Stimulated activated naive CD8-positive, alpha-beta T cell treated with anti-CD3 and anti-CD28 coated beads, Interleukin-15, Interleukin-2, amounts not matched to agents 100 ng/mL and 50 ng/mL, for 24 hours (primary cell): ENCODE measurements around the gene KAT2A.

ENCODE experiments used
- H3K27ac Mint-ChIP-seq: one replicate; pipeline ENCODE4 v1.8.0; 2021; ENCODE audit warnings: mild to moderate bottlenecking, mixed read lengths
- H3K27me3 Mint-ChIP-seq: one replicate; pipeline ENCODE4 v1.8.0; 2021; ENCODE audit warnings: mixed read lengths
- H3K36me3 Mint-ChIP-seq: one replicate; pipeline ENCODE4 v1.8.0; 2021; ENCODE audit warnings: low read depth, mixed read lengths
- H3K4me1 Mint-ChIP-seq: one replicate; pipeline ENCODE4 v1.8.0; 2021; ENCODE audit warnings: low read depth, mixed read lengths
- H3K4me3 Mint-ChIP-seq: one replicate; pipeline ENCODE4 v1.8.0; 2021; ENCODE audit warnings: mild to moderate bottlenecking, mixed read lengths
- H3K9me3 Mint-ChIP-seq: one replicate; pipeline ENCODE4 v1.8.0; 2021; ENCODE audit warnings: mixed read lengths

Gene KAT2A

DNA sequence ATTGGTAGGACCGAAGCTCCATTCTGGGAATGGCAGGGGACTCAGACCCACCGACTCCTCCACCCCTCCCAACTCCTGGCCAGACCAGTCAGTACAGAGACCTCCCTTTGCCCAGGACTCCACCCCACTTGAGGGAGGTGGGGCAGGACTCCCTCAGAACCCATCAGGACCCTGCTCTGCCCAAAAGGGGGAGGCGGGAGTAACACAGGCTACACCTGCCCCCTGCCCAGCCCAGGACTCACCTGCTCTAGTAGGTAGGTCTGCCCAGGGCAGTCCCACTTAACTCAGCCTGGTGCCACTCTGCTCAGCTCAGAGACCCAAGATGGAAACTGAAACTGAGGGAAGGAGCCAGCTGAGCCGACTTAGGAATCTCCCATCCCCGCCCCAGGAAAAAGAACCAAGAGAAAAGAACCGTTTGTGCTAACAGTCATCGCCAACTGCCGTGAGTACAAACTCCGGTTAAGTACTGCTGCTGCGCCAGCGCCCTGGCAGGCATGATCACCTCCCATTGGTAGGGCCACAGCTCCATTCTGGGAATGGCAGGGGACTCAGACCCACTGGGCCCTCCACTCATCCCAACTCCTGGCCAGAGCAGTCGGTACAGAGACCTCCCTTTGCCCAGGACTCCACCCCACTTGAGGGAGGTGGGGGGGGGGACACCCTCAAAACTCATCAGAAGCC is 9.2 kb downstream of the KAT2A start:
- no peaks in the 10 kb centered on the region for H3K9me3 Mint-ChIP-seq
- peak overlapping the region; percentile 97 for H3K27ac Mint-ChIP-seq
- peaks cover 53% of the 10 kb centered on the region for H3K4me1 Mint-ChIP-seq
- peaks cover 24% of the 10 kb centered on the region for H3K36me3 Mint-ChIP-seq
- no peaks in the 10 kb centered on the region for H3K27me3 Mint-ChIP-seq
- H3K4me3 Mint-ChIP-seq, result peak overlapping the region; percentile 86

DNA sequence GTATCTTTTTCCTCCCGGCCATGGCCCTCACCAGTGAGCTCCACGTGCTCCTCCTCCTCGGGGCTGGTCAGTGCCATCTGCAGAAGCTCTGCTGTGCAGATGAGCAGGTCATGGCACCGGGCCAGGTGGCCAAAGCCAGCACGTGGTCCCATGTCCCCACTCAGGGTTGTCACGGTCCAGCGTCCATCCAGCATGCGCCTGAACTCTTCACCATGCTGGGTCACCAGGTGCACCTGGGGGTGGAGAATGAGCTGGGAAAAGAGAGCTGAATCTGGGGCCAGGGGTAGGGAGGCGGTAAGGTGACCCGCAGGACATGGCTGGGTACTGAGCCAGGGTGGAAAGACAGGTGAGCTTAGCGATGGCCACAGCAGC is 9.9 kb downstream of the KAT2A start:
- H3K36me3 Mint-ChIP-seq, result peaks cover 18% of the 10 kb centered on the region
- no peaks in the 10 kb centered on the region for H3K9me3 Mint-ChIP-seq
- H3K27ac Mint-ChIP-seq, result no peak overlapping the region
- peak overlapping the region; percentile 86 for H3K4me3 Mint-ChIP-seq
- H3K4me1 Mint-ChIP-seq, result peaks cover 46% of the 10 kb centered on the region
- no peaks in the 10 kb centered on the region for H3K27me3 Mint-ChIP-seq

DNA sequence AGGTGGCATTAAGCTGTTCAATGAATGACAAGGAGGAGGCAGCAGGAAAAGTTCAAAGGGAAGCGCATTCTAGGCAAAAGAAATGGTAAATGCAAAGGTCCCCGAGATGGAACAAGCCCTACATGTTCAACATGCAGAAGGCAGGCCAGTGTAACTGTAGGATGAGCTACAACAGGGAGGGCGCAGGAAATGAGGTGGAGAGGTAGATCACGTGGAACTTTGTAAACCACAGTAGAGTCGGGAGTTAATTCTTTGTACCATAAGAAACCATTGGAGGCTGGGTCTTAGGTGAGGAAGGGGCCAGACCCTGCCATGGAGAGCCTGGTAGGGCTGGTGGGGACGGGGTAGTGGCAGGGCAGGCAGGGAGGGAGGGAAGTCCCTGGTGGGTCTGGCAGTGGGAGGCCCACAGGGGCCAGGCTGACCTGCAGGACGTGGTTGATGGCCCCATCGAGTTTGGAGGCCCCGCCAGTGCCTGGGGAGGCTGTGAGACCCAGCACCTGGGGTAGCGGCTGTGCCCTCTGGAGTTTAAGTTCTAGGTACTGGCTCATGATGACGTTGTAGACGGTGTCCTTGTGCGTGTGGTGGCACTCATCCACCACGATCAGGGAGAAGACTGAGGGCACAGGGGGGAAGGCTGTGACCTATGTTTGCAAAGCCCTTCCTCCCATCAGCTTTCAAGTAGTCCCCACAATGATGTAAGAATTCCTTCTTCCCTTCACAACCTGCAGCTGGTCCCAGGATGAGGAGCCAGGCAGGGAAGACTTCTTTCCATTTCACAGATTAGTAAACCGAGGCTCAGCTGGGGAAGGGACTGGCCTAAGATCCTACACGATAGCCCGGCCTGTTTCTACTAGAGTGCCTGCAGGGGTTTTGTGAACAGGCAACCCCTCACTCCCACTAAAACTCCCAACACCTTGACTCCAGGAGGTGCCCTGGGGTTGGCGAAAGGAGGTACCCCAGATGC is 10.6 kb downstream of the KAT2A start:
- Mint-ChIP-seq H3K4me1 (peaks cover 39% of the 10 kb centered on the region), H3K36me3 (peaks cover 11% of the 10 kb centered on the region), H3K9me3 (no peaks in the 10 kb centered on the region), H3K27ac (peak overlapping the region; percentile 49), H3K27me3 (no peaks in the 10 kb centered on the region), H3K4me3 (peak overlapping the region; percentile 86)

DNA sequence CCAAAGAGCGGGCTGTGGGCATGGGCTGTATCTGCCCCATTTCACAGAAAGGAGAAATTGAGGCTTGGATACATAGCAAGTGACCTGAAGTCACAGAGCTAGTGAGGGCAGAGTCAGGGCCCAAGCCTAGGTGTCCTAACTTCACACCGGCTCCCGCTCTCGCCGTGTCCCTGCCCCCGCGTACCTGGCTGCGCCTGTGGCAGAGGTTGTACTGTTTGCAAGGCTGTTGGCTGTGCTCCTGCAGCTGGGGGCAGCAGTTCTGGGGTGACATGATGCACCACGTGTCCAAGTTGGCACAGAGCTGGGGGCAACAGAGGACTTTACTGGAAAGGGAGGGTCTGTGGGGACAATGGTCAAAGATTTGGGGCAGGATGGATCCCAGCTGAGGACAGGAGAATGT is 12.1 kb downstream of the KAT2A start:
- Mint-ChIP-seq H3K4me1 (peaks cover 39% of the 10 kb centered on the region), H3K36me3 (peaks cover 3% of the 10 kb centered on the region), H3K9me3 (no peaks in the 10 kb centered on the region), H3K27ac (no peak overlapping the region), H3K27me3 (no peaks in the 10 kb centered on the region), H3K4me3 (no peak overlapping the region)

DNA sequence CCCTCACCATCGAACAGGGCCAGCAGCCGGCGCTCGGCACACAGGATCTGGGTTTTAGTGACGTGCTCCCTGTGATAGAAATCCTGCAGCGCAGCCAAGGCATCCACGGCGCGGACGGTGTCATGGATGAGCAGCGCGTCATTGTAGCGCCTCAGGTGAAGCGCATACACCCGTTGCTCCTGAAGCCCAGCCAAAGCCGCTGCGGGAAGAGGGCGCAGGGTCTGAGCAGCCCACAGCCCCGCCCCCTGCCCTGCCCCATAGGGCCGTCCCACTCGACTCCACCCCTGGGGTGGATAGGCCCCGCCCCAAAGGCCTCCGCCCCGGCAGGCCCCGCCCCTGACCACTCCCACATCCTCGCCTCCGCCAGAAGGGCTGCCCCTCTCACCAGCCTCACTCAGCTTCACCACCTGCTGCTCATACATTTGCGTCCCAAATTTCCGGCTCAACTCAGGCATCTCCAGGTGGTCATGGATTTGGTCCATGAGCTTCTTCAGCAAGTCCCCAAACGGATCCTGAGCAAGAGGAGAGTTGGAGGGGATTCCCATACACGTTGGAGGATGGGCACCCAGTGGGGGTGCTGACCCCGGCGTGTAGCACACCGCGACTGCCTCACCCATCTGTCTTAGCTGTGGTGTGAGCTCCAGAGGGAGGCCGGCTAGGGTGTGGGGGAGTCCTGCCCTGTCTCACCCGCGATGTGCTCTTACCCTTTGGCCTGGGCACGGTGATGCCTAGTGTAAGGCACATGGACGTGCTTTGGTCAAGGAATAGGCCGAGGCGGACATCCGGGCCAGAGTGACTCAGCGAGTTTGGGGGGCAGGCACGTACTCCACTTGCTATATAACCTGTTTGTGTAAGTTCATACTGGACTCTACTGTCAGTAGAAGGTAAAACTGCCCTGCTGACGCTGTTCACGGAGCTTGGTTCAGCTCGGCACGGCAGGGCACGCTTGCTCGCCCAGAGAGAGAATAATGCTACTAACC is 13.3 kb downstream of the KAT2A start:
- Mint-ChIP-seq H3K9me3 (no peaks in the 10 kb centered on the region), H3K4me3 (peak overlapping the region; percentile 60), H3K27me3 (no peaks in the 10 kb centered on the region), H3K4me1 (peaks cover 37% of the 10 kb centered on the region), H3K27ac (peak overlapping the region; percentile 6), H3K36me3 (no peaks in the 10 kb centered on the region)

DNA sequence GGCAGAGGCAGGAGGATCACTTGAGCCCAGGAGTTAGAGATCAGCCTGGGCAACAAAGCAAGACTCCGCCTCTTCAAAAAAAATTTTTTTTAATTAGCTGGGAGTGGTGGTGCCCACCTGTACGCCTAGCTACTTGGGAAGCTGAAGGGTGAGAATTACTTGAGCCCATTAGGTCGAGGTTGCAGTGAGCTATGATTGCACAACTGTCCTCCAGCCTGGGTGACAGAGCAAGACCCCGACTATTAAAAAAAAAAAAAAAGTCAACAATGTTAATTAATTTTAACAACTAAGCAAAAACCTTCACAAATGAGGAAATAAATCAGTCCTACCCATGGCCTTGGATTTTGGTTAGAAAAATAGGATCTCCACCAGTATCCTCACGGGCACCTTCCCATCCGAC is 14.0 kb downstream of the KAT2A start:
- H3K9me3 Mint-ChIP-seq, result no peaks in the 10 kb centered on the region
- H3K27me3 Mint-ChIP-seq, result no peaks in the 10 kb centered on the region
- H3K4me3 Mint-ChIP-seq, result no peak overlapping the region
- no peak overlapping the region for H3K27ac Mint-ChIP-seq
- peaks cover 32% of the 10 kb centered on the region for H3K4me1 Mint-ChIP-seq
- H3K36me3 Mint-ChIP-seq, result no peaks in the 10 kb centered on the region

DNA sequence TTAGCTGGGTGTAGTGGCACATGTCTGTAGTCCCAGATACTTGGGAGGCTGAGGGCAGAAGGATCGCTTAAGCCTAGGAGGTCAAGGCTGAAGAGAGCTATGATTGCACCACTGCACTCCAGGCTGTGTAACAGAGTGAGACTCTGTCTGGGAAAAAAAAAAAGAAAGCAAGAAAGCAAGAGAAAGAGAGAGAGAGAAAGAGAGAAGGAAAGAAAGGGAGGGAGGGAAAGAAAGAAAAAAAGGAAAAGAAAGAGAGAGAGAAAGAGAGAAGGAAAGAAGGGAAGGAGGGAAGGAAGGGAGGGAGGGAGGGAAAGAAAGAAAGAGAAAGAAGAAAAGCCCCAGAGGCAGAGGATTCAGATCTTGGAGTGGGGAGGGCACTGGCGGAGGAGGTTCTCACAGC is 15.2 kb downstream of the KAT2A start:
- H3K27ac Mint-ChIP-seq, result no peak overlapping the region
- H3K4me1 Mint-ChIP-seq, result peaks cover 21% of the 10 kb centered on the region
- no peaks in the 10 kb centered on the region for H3K9me3 Mint-ChIP-seq
- H3K4me3 Mint-ChIP-seq, result no peak overlapping the region
- H3K36me3 Mint-ChIP-seq, result no peaks in the 10 kb centered on the region
- no peaks in the 10 kb centered on the region for H3K27me3 Mint-ChIP-seq

DNA sequence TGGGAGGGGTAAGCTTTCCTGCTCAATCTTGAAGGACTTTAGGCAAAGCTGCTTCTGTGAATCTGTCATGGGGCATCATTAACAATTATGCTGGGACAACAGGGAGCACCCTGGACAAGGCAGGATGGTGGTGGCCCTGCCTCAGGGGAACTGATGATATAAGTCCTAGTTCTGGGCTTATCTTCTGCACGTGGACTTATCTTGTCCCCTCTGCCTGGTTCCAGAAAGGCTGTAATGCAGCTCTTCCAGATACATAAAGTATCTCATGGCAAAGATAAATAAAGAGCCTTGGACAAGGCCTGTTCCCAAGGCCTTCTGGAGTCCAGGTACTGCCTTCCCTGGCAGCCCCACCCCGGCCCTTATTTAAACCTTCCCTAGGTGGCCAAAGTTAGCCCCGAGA is 16.9 kb downstream of the KAT2A start:
- Mint-ChIP-seq H3K4me1 (peaks cover 10% of the 10 kb centered on the region), H3K9me3 (no peaks in the 10 kb centered on the region), H3K27ac (no peak overlapping the region), H3K36me3 (no peaks in the 10 kb centered on the region), H3K27me3 (no peaks in the 10 kb centered on the region), H3K4me3 (no peak overlapping the region)

DNA sequence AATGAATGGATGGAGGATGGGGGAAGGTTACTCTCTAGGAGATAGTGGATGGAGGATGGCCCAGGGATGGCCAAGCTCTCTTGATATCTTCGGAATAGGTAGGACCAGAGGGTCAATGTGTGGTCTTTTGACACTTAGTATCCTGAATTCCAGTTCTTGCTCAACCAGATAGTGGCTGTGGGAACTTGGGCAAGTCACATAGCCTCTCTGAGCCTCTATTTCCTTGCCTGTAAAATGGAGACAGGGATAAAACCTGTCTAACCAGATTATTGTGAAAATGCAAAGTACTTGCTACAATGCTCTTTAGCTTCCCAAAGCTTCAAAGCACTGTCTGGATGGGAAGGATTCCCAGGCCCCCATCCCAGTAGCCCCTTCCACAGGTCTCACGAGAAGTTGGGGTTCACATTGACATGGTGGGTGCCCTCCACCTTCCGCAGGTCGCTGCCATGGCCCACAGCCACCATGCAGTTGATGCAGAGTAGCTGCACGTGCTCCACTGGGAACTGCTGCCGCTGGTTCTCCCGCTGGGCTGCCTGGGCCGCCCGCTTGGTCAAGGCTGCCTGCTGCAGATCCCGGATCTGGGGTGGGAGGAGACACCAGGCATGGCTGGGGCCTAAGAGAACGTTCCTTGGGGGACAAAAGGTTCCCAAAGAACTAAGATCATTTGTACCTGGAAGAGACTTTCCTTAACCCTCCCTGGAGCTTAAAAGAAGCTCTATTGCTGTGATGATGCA is 17.8 kb downstream of the KAT2A start:
- no peak overlapping the region for H3K27ac Mint-ChIP-seq

DNA sequence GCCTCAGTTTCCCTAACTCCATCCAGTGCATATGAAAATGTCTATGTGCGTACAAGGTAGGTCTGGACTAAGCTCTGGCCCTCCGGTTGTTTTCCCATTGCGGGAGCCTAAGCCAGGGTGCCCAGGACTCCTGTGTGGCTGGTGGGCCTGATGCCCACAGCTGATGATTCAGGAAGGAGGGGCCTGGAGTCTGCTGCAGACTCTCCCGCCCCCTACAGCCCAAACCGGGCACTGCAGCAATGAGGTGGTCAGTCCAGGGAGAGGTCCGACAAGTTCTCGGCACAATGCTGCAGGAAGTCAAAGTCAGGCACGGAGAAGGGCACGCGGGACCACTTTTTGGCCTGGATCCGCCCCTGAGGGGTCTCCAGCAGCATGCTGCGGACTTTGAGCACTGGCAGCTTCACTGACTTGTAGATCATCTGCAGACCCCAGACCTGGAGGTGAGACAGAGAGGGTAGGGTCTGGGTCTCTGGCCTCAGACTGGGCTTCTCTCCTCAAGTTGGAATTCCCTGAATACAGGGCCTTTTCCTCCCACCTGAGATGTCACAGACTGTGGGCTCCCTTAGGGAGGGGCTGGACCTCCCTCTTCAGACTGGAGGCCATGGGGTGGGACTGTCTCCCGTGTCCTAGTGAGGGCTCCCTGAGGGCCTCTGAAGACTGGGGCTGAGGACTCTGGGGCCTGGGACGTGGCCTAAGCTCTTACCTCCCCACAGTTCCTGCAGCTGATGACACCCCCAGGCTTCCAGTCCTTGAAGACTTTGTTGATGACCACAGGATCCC is 19.5 kb downstream of the KAT2A start:
- Mint-ChIP-seq H3K36me3 (no peaks in the 10 kb centered on the region), H3K9me3 (no peaks in the 10 kb centered on the region), H3K27me3 (peaks cover 13% of the 10 kb centered on the region), H3K27ac (no peak overlapping the region), H3K4me3 (no peak overlapping the region), H3K4me1 (peaks cover 7% of the 10 kb centered on the region)

More for the DNA sequence above, 17.8 kb downstream of the KAT2A start:
- no peaks in the 10 kb centered on the region for H3K36me3 Mint-ChIP-seq
- no peaks in the 10 kb centered on the region for H3K27me3 Mint-ChIP-seq
- peaks cover 10% of the 10 kb centered on the region for H3K4me1 Mint-ChIP-seq
- no peaks in the 10 kb centered on the region for H3K9me3 Mint-ChIP-seq
- no peak overlapping the region for H3K4me3 Mint-ChIP-seq

DNA sequence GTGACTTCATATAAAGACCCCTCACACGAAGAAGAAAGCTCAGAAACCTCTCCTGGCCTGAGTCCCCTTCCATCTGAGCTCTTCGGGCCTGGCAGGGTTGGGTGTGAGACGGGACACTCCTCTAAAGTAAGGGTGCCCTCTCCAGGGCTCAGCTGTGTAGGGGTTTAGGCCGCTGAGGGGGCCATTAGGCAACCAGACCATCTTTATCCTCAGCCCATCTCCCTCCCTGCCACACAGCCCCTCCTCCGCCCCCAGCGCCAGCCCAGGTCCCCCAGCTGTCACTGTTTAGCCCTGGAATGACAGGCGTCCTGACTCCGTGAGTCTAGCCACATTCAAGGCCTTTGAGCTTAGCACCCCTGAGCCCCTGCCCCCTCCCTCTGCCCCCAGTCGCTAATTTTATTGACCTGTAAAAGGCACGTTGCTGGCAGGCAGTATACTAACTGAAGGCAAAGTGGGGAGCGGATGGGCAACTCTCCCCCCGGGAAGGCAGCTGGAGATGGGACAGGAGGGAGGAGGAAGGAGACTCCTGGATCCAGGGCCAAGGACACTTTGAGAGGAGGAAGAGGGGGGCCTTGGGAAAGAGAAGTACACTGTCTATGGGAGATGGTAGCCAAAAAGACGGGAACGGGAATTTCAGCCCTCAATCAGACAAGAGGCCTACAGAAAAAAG is 22.3 kb downstream of the KAT2A start:
- H3K4me1 Mint-ChIP-seq, result peaks cover 7% of the 10 kb centered on the region
- peaks cover 23% of the 10 kb centered on the region for H3K27me3 Mint-ChIP-seq
- no peak overlapping the region for H3K27ac Mint-ChIP-seq
- no peaks in the 10 kb centered on the region for H3K9me3 Mint-ChIP-seq
- no peak overlapping the region for H3K4me3 Mint-ChIP-seq
- H3K36me3 Mint-ChIP-seq, result no peaks in the 10 kb centered on the region

DNA sequence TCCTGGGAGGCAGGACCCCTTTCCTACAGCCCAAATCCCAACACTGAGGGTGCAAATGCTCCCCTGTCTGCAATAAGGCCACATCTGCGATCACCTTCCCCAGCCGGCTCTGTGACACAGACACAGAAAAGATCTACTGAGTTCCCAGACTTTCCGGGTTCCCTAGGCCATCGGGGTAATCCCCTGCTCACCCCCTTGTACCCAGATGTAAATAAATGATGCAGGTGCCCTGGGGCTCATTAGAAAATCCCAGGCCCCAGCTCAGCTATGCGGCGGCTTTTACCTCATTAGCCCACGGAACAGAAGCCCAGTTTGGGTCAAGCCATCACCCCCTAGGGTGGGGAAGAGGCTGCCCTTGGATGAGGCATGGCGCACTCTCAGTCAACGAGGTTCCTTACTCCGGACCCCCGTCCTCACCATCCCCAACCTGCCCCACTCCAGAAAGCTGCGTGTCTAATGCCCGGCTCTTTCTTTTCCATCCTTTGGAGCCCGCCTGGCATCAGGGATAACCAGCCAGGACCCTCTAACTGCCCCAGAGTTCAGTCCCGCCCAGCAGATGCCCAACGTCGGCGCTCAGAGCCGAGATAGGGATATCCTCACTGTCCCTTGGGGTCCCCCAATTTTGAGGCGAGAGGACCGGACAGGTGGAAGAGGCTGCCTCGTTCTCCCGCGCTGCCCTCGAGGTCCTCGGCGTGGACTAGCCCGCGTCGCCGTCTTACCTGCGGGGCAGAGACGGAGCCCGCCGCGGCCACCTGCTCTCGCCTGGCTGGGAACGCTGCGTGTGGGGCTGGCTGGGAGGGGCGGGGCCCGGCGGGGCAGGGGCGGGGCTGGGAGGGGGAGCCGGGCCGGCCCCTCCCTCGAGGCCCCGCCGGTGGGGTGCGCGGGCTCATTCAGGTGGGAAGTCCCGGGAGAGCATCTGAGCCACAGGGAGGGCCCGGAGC is 23.2 kb downstream of the KAT2A start, which contains the start of gene ZNF385C:
Gene ZNF385C (minus strand): TSS at position 783 of the 941 bp plus-strand sequence. CDS start 35,417 bp downstream, outside the sequence.
- Mint-ChIP-seq H3K9me3 (no peaks in the 10 kb centered on the region), H3K27me3 (peaks cover 23% of the 10 kb centered on the region), H3K36me3 (no peaks in the 10 kb centered on the region), H3K4me1 (peaks cover 7% of the 10 kb centered on the region), H3K27ac (no peak within 1 kb of the TSS), H3K4me3 (peak within 1 kb of the TSS; percentile 26)
